Prostate gland (tissue), 2 donors: ENCODE results near the gene ARHGAP6.

Experiments used
- CTCF ChIP-seq, 4 experiments: fragments of 200-600 bp in 2 of 4; fragments of 450-650 bp in 2 of 4; sonication (generic) in 2 of 4; IDR thresholded peaks; 1 replicate in 3 of 4; 2 replicates in 1 of 4; pipeline ENCODE4 v1.5.1; 2016 to 2019; ENCODE audit warnings: antibody characterized with exemption in 4 of 4, mild to moderate bottlenecking in 2 of 4, moderate library complexity in 2 of 4
- POLR2AphosphoS5 ChIP-seq: sonication (generic); formaldehyde crosslinking; IDR thresholded peaks from one replicate; pipeline ENCODE4 v1.6.1; 2017; ENCODE audit warnings: antibody characterized with exemption

- TF ChIP-seq CTCF (IDR thresholded peaks at IDR 0.05) (no peak), POLR2AphosphoS5 (no peak)
Observed at GRCh38 chrX:11355259-11355909, 310.3 kb downstream of the ARHGAP6 start.
